Activated CD4-positive, CD25-positive, alpha-beta regulatory T cell treated with anti-CD3 and anti-CD28 coated beads, Interleukin-2, amount 50 U/mL, for 72 hours (primary cell): ENCODE data around the gene RNU6-8.
A peak's percentile ranks its signal among the peaks of the same experiment; 100 is the strongest.

Source experiments
- DNase-seq: peaks from one replicate; pipeline ENCODE4 v3.0.0; 2021

Gene RNU6-8

GRCh38 chr14:32202998-32203882 is at the start of gene RNU6-8:
RNU6-8 (minus strand) TSS chr14:32203269.
- DNase-seq = peak; percentile 81

- no peak for DNase-seq
Observed at GRCh38 chr14:32252030-32252670, 49.1 kb upstream of the RNU6-8 start.

- no peak for DNase-seq
Observed at GRCh38 chr14:32251530-32251929, 48.5 kb upstream of the RNU6-8 start.

- DNase-seq = no peak
Observed at GRCh38 chr14:32250681-32251080, 47.6 kb upstream of the RNU6-8 start.

- DNase-seq = no peak
Observed at GRCh38 chr14:32249780-32250179, 46.7 kb upstream of the RNU6-8 start.

GRCh38 chr14:32249371-32249770 is 46.3 kb upstream of the RNU6-8 start:
- no peak for DNase-seq

GRCh38 chr14:32246751-32247150 is 43.7 kb upstream of the RNU6-8 start:
- DNase-seq = no peak

- no peak for DNase-seq
Observed at GRCh38 chr14:32244404-32244803, 41.3 kb upstream of the RNU6-8 start.

- DNase-seq = no peak
Observed at GRCh38 chr14:32233260-32233659, 30.2 kb upstream of the RNU6-8 start.

- DNase-seq = no peak
Observed at GRCh38 chr14:32232481-32232880, 29.4 kb upstream of the RNU6-8 start.

GRCh38 chr14:32230695-32231280 is 27.7 kb upstream of the RNU6-8 start:
- DNase-seq = no peak

GRCh38 chr14:32230181-32230580 is 27.1 kb upstream of the RNU6-8 start:
- DNase-seq = no peak

GRCh38 chr14:32226056-32226455 is 23.0 kb upstream of the RNU6-8 start:
- no peak for DNase-seq

- DNase-seq = no peak
Observed at GRCh38 chr14:32225378-32225920, 22.4 kb upstream of the RNU6-8 start.

- DNase-seq = no peak
Observed at GRCh38 chr14:32224737-32225377, 21.8 kb upstream of the RNU6-8 start.

- no peak for DNase-seq
Observed at GRCh38 chr14:32217301-32217700, 14.2 kb upstream of the RNU6-8 start.

GRCh38 chr14:32212833-32213232 is 9.8 kb upstream of the RNU6-8 start:
- DNase-seq = no peak

GRCh38 chr14:32211068-32211404 is 8.0 kb upstream of the RNU6-8 start:
- no peak for DNase-seq

- DNase-seq = no peak
Observed at GRCh38 chr14:32209471-32209870, 6.4 kb upstream of the RNU6-8 start.

GRCh38 chr14:32208490-32208889 is 5.4 kb upstream of the RNU6-8 start:
- DNase-seq = no peak

- no peak for DNase-seq
Observed at GRCh38 chr14:32206552-32206951, 3.5 kb upstream of the RNU6-8 start.

GRCh38 chr14:32205984-32206383 is 2.9 kb upstream of the RNU6-8 start:
- DNase-seq = no peak

GRCh38 chr14:32205554-32205953 is 2.5 kb upstream of the RNU6-8 start:
- DNase-seq = no peak
